Psoas muscle (tissue), 8 donors: ENCODE data around the gene LAMA1. TPM values are rescaled to one million over a fixed set of nuclear protein-coding genes. Genes with fewer than 3 reads are reported as not detected.

ENCODE experiments used
- ATAC-seq, 4 donors: fragments of 200-7000 bp; cut with Tn5 transposase; one replicate each; pipeline ENCODE4 v1.9.1; 2020; ENCODE audit warnings: moderate library complexity in 3 of 4, mild to moderate bottlenecking in 2 of 4
- DNase-seq, 2 donors: peaks; one replicate each; pipeline ENCODE4 v3.0.0-alpha.2; 2020
- H3K27ac ChIP-seq: fragments of 200-600 bp; one replicate; pipeline ENCODE4 v1.8.0; 2022
- H3K27me3 ChIP-seq, 3 donors: fragments of 200-600 bp in 1 of 3; one replicate each; pipeline versions ENCODE4 v1.6.1 to v1.8.0; 2013 to 2022; ENCODE audit warnings: low read length in 2 of 3, mild to moderate bottlenecking in 2 of 3, moderate library complexity in 1 of 3; ENCODE audit not compliant: insufficient read depth in 3 of 3
- H3K36me3 ChIP-seq, 2 donors: fragments of 200-600 bp in 1 of 2; one replicate each; pipeline versions ENCODE4 v1.6.1 to v1.8.0; 2013 to 2022; ENCODE audit warnings: low read depth in 1 of 2, mild to moderate bottlenecking in 1 of 2, moderate library complexity in 1 of 2; ENCODE audit not compliant: insufficient read depth in 1 of 2
- H3K4me1 ChIP-seq: fragments of 200-600 bp; one replicate; pipeline ENCODE4 v1.8.0; 2022
- H3K4me3 ChIP-seq: fragments of 200-600 bp; one replicate; pipeline ENCODE4 v1.8.0; 2022; ENCODE audit warnings: mild to moderate bottlenecking
- H3K9me3 ChIP-seq: fragments of 200-600 bp; one replicate; pipeline ENCODE4 v1.8.0; 2022
- WGBS, 3 donors: extraction: QIAGEN DNeasy Blood & Tissue Kit; methylation state at CpG; one replicate each; pipeline versions ENCODE4 v1.1.6 to v1.1.7; 2013; 5-methylcytosine and 5-hydroxymethylcytosine counted together
- intact Hi-C, 2 donors: fragments of 100-400 bp; cut with DNase I; formaldehyde crosslinking; loops; one replicate each; pipeline versions ENCODE4 v1.11.0 to v1.14.2; 2022
- polyA plus RNA-seq, 3 donors: library from polyadenylated mRNA; stranded (reverse); fragments of 200-250 nt; gene quantifications; one replicate each; pipeline ENCODE4 v1.2.3, GENCODE V29; 2013
- total RNA-seq, 4 donors: library from RNA; stranded (reverse); fragmentation: NEBNext Ultra II Directional in 2 of 4; extraction: Animal tissue kit (Norgen Biotek cat#: 25700) in 2 of 4; gene quantifications; one replicate each; pipeline versions ENCODE4 v1.2.1 to v1.2.4, GENCODE V29; 2021 to 2023
- TF ChIP-seq, protein P1 (sequence below): fragments of 200-600 bp; IDR thresholded peaks from one replicate; pipeline ENCODE4 v1.8.0; 2022; ENCODE audit warnings: antibody characterized with exemption
- donor health status: healthy with polysubstance abuse.
- donor health status: DM: no; HTN: no; CAD: no; lungs with moderate emphysema.
- donor health status: Bipolar disorder and iron deficiency.
- donor health status: healthy.
- donor health status: DM: yes; HTN: yes; CAD: no.
- donor health status: DM: no; HTN: no; CAD: no.
- donor health status: DM: no; HTN: no; CAD: no.
- donor health status: DM: yes; HTN: yes; CAD: no.

LAMA1 gene
- total and polyA plus RNA-seq, 7 donors, result 0.04 to 2.6 (median 0.11) TPM; not detected in 1

DNA sequence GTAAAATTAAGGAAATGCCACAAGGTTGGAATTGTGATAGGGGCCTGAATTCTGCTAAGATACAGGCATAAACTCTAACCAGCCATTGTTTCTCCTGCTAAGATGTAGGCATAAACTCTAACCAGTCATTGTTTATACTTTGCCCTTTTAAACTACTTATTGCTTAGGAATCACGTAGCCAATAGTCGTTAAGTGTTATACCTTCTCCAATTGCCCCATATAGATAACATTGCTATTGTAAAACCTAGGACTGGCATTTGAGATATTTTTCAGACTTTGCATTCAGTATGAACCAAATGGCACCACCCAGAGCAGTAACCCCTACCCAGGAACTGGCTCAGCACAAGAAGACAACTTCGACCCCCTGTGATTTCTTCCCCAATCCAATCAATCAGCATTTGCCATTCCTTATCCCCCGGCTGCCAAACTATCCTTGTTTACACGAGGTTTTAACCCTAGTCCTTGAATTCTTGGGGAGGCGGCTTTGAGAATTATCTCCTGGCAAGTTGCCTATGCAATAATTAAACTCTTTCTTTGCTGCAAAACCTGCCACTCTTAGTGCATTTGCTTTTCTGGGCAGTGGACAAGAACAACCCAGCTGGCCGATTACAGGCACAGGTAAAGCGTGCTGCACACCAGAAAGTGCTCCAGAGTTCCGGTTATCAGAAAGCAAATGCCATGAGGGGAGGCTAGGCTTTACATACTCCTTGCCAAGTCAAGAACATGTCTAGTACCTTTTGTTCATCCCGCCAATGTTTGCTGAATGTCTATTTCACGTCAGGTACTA lies 167.6 kb downstream of the LAMA1 start:
- Histone ChIP-seq H3K36me3 (no peaks in the 10 kb centered on the region), H3K27ac (no peak overlapping the region), H3K9me3 (no peaks in the 10 kb centered on the region), H3K4me1 (no peaks in the 10 kb centered on the region), H3K4me3 (no peak overlapping the region), H3K27me3 (peaks cover 0 to 3% (median 2%) of the 10 kb centered on the region in 3 donors)
- ATAC-seq (no peak), DNase-seq (no peak)
- WGBS, 3 donors, result 78 to 81% (median 81%) methylated on average over 11 of the region's 11 CpGs
- intact Hi-C loops, result no loop called here
- TF ChIP-seq, protein P1, sequence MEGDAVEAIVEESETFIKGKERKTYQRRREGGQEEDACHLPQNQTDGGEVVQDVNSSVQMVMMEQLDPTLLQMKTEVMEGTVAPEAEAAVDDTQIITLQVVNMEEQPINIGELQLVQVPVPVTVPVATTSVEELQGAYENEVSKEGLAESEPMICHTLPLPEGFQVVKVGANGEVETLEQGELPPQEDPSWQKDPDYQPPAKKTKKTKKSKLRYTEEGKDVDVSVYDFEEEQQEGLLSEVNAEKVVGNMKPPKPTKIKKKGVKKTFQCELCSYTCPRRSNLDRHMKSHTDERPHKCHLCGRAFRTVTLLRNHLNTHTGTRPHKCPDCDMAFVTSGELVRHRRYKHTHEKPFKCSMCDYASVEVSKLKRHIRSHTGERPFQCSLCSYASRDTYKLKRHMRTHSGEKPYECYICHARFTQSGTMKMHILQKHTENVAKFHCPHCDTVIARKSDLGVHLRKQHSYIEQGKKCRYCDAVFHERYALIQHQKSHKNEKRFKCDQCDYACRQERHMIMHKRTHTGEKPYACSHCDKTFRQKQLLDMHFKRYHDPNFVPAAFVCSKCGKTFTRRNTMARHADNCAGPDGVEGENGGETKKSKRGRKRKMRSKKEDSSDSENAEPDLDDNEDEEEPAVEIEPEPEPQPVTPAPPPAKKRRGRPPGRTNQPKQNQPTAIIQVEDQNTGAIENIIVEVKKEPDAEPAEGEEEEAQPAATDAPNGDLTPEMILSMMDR, result no peak

DNA sequence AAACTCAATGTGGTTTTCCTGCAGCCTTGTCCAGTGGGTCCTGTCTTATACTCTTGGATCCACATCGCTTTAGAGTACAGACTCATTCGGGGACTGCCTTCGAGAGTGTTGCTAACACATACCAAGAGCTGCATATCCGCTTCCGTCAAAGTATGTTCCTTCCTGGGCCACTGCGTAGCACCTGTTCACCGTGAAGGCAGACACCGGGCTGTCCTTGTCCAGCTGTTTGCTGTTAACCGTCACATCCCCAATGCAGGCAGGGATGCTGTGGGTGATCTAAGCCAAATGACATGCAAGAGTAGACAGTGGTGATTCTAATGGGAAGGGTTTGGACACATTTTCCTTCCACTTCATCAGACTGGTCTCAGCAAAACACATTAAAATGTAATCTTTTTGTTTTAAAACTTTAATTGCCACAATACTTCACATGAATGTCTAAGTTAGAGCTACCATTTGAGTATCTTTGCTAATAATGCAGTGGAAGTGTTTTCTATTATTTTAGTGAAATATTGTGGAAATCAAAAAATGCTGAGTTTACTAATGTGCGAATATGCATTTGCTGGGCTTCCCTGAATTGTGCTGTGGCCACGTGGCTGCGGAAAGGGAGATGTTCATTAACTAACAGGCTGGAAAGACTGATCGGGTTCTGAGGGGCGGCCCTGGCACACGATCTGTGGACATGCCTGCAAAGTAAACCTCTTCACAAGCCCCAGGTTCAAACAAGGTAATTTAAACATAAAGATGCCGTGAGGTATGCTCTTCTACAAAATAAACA lies 169.1 kb downstream of the LAMA1 start:
- Histone ChIP-seq H3K4me3 (no peak overlapping the region), H3K27me3 (peaks cover 0 to 3% (median 2%) of the 10 kb centered on the region in 3 donors), H3K27ac (no peak overlapping the region), H3K36me3 (no peaks in the 10 kb centered on the region), H3K9me3 (no peaks in the 10 kb centered on the region), H3K4me1 (no peaks in the 10 kb centered on the region)
- intact Hi-C loops, result no loop called here
- ATAC-seq, result no peak
- no peak for DNase-seq
- TF ChIP-seq, protein P1, result no peak
- WGBS, 3 donors, result 58 to 70% (median 58%) methylated on average over 16 of the region's 16 CpGs

DNA sequence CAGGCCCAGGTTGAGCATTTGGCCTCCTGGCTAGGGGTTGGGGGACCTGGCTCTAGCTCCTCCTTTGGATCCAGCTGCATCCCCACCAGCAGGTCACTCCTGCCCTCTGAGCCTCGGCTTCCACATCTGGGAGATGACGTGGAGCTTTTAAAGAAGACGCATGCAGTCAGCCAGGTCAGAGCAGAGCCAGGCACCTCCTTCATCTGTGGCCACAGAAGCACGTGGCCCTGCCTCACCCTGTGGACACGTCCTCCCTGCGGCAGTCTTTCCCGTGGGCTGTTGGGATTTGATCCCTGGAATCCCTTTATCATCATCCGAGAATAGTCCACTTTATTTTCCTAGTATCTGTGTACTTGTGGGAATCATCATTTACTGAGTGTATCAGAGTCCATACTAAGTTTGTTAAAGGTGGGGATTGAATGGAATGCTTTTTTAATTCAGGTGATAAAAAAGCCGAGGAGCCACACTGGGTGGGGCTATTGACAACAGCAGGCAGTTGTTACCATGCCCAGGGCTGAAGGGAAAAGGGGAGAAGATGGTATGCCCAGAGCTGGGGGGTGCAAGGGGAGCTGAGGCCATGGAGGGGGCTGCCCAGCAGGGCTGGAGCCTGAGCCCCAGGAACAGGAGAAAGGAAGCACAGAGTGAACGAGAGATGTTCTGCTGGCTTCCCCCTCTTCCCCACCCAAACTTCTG lies 170.1 kb downstream of the LAMA1 start:
- Histone ChIP-seq H3K27me3 (peaks cover 0 to 3% (median 2%) of the 10 kb centered on the region in 3 donors), H3K4me3 (no peak overlapping the region), H3K4me1 (no peaks in the 10 kb centered on the region), H3K36me3 (no peaks in the 10 kb centered on the region), H3K27ac (no peak overlapping the region), H3K9me3 (no peaks in the 10 kb centered on the region)
- 63 to 66% (median 65%) methylated on average over 10 of the region's 10 CpGs for WGBS, 3 donors
- ATAC-seq (no peak), DNase-seq (no peak)
- intact Hi-C loops, result no loop called here
- TF ChIP-seq, protein P1, result no peak

DNA sequence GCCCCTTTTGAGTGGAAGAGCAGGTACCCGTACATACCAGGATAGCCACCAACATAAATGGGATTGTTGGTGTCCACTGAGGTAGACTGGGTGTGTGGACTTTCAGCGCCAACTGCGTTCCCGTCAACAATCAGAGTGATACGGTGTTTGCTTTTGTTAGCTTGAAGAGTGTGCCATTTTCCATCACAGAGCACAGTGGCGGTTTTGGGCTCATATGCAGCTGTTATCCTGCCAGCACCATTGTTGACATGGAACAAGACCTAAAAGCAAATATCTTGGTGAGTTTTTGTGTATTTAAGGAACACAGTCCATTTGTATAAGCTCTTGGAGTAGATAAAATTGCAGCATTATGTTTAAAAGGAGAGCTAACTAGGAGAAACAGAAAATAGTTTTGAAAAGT lies 174.5 kb downstream of the LAMA1 start:
- ATAC-seq, result no peak
- Histone ChIP-seq H3K9me3 (no peaks in the 10 kb centered on the region), H3K27me3 (peaks cover 0 to 7% (median 1%) of the 10 kb centered on the region in 3 donors), H3K4me1 (no peaks in the 10 kb centered on the region), H3K4me3 (no peak overlapping the region), H3K27ac (no peak overlapping the region), H3K36me3 (no peaks in the 10 kb centered on the region)
- no peak for DNase-seq
- intact Hi-C loops, result no loop called here
- TF ChIP-seq, protein P1, result no peak
- WGBS, 3 donors, result 86 to 97% (median 96%) methylated on average over 6 of the region's 6 CpGs
